ENCODE results near the gene GALT.

GALT gene

DNA sequence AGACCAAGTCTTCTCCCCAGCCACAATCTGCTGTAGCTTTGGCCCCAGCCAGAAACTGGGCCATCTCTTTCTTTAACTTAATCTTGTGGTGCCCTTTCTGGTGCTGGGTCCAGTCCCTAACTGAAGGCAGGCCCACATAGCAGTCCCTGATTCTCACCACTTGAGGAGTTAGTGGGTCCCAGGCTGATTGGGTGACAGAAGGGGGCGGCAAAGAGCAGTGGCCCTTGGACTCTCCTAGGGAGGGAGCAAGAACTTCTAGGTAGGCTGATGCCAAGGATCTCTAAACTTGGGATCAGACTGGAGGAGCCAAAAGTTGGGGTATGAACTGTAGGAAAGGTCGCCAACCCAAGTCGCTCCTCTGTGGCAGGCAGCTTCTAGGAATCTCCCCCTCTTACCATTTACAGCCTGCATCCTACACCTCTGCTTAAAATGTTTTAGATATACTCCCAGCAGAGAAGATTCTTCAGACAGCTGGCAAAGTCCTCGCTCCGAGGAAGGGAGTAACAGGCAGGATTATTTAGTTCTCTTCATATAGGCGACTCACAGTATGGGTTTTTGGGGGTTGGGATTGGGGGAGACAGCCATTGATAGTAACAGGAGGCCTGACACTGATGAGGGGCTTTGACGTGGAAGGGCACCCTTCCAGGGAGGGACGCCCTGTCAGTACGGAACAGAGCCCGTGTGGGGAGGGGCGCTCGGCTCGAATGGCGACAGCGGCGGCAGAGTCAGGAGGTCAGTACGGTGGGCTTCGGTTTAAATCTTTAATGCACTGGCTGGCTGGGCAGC lies 18.0 kb downstream of the GALT start:
- DNase-seq (peak; percentile 73 to 80 (median 75)), ATAC-seq (replicated peaks) (peak; percentile 46)
- H3K27me3 Mint-ChIP-seq = no peaks in the 10 kb centered on the region
- H3K36me3 Mint-ChIP-seq (ENCODE audit: insufficient read depth) = peaks cover 9% of the 10 kb centered on the region
- peak overlapping the region; percentile 71 to 96 for H3K27ac Mint-ChIP-seq
- peak overlapping the region; percentile 79 to 86 for H3K4me3 Mint-ChIP-seq
- H3K4me1 Mint-ChIP-seq (ENCODE audit: low read depth in 2 of 2) = peaks cover 34 to 37% of the 10 kb centered on the region in 2 donors
- H3K9me3 Mint-ChIP-seq = peaks cover 0 to 3% of the 10 kb centered on the region in 2 donors

DNA sequence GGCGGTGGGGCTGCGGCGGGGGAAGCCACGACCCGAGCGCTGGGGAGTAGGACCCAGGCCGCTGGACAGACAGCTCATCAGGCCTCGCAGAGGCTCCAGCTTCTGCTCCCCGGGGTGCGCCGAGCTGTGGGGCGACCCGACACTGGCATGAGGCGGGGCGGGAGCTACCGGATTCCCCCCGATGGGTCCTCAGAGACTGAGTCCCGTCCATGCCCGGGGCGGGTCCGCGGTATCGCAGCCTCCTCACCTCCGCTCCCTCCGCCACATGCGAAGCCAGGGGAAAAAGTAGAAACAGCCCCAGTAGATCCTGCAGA lies 18.5 kb downstream of the GALT start:
- H3K27ac Mint-ChIP-seq = peak overlapping the region; percentile 93 to 96
- no peak for DNase-seq
- peaks cover 34 to 37% of the 10 kb centered on the region in 2 donors for H3K4me1 Mint-ChIP-seq (ENCODE audit: low read depth in 2 of 2)
- no peaks in the 10 kb centered on the region for H3K27me3 Mint-ChIP-seq
- H3K4me3 Mint-ChIP-seq = peak overlapping the region; percentile 79 to 86
- peaks cover 9% of the 10 kb centered on the region for H3K36me3 Mint-ChIP-seq (ENCODE audit: insufficient read depth)
- peaks cover 0 to 3% of the 10 kb centered on the region in 2 donors for H3K9me3 Mint-ChIP-seq
- ATAC-seq (replicated peaks) = peak; percentile 11

DNA sequence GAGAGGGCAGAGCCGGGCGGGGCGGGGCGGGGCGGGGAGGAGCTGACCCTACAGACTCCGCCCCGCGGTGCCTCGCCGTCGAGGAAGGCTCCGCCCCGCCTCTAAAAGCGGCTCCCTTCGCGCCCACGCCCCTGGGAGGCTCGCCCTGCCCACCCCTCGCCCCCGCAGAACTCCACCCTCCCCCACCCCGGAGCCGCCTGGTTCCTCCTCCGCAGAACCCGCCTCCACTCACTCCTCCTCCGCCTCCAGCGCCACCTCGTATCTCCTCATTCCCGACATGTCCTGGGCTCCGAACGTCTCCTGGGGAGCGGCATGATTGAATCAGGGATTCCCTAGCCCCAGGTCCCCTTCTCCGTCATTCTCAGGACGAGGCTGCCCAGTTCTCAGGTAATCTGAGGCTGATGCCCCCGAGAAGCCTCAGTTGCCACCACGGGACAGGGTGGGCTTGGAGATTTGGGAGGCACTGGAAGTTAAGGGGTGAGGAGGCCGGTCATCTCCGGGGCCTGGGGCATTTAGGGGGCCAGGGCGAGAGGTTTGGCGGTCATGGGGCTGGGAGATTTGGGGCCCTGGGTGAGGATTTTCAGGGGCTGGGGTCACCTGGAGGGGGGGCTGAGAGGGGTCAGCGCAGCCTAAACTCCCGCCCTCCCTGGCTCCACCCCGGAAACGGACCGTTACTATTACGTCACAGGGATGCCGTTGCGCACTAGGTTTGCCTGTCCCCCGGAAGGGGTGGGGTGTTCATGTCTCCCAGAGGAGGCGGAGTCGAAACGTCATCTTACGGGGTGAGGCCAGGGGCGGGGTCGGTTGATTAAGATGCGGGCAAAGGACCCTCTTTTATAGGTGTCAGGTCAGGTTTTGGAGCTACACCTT lies 19.1 kb downstream of the GALT start:
- DNase-seq (peak; percentile 84 to 89 (median 85)), ATAC-seq (replicated peaks) (peak; percentile 76)
- Mint-ChIP-seq H3K4me3 (peak overlapping the region; percentile 79 to 86), H3K4me1 (ENCODE audit: low read depth in 2 of 2) (peaks cover 34 to 37% of the 10 kb centered on the region in 2 donors), H3K27me3 (no peaks in the 10 kb centered on the region), H3K27ac (peak overlapping the region; percentile 93 to 96), H3K36me3 (ENCODE audit: insufficient read depth) (peaks cover 9% of the 10 kb centered on the region), H3K9me3 (peaks cover 0 to 3% of the 10 kb centered on the region in 2 donors)

DNA sequence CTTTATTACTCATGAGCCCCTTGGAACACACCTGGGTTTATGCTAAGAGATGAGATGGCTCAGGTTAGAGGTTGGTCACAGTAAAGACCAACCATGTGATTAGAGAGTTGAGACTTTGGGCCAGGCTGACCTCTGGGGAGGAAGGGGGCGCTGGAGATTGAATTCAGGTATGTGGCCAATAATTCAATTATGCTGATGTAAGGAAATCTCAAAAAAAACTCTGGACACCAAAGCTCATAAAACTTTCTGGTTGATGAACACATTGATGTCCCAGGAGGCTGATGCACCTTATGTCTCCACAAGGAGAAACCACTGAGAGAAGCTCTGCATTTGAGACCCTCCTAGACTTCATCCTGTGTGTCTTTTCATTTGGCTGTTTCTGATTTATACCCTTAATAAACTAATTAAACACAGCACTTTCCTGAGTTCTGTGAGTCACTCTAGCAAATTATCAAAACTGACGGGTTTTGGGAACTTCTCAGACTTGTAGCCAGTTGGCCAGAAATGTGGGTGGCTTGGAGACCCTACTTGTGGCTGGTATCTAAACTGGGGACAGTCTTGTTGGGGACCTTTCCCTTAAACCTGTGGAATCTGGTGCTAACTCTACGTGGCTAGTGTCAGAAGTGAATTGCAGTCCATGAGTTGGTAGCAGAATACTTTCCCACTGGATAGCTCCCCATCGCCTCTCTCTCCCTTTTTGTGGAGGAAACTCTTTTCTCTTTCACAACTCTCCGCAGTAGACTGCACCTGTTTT lies 23.5 kb downstream of the GALT start:
- Mint-ChIP-seq H3K4me3 (no peak overlapping the region), H3K9me3 (peaks cover 0 to 3% of the 10 kb centered on the region in 2 donors)

DNA sequence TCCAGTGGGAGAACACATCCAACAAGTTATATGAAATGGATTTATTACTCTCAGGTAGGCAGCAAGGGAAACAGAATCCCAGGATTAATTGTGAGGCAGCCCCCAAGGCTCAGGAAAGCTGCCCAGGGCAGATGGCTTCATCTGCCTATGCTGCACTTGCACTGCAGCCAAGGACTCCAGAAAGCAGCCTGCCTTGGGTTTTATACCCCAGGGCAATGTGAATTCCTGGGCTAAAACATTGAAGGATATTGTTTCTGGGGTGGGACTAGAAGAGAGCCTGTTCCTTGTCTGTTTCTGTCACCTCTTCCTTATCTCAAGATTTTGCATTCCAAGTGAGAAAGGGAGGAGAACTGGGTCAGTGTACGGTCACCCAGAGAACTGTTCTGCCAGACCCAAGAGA lies 24.8 kb downstream of the GALT start:
- no peaks in the 10 kb centered on the region for H3K36me3 Mint-ChIP-seq (ENCODE audit: insufficient read depth)
- no peak overlapping the region for H3K27ac Mint-ChIP-seq
- H3K4me1 Mint-ChIP-seq (ENCODE audit: low read depth in 2 of 2) = peaks cover 7 to 9% of the 10 kb centered on the region in 2 donors
- DNase-seq = no peak
- no peaks in the 10 kb centered on the region for H3K27me3 Mint-ChIP-seq
- peaks cover 0 to 3% of the 10 kb centered on the region in 2 donors for H3K9me3 Mint-ChIP-seq
- H3K4me3 Mint-ChIP-seq = no peak overlapping the region
- ATAC-seq (replicated peaks) = no peak

More for the DNA sequence above, 23.5 kb downstream of the GALT start:
- DNase-seq = no peak
- Mint-ChIP-seq H3K27me3 (no peaks in the 10 kb centered on the region), H3K27ac (no peak overlapping the region), H3K36me3 (ENCODE audit: insufficient read depth) (peaks cover 9% of the 10 kb centered on the region), H3K4me1 (ENCODE audit: low read depth in 2 of 2) (peaks cover 8 to 16% of the 10 kb centered on the region in 2 donors)
- ATAC-seq (replicated peaks) = no peak

DNA sequence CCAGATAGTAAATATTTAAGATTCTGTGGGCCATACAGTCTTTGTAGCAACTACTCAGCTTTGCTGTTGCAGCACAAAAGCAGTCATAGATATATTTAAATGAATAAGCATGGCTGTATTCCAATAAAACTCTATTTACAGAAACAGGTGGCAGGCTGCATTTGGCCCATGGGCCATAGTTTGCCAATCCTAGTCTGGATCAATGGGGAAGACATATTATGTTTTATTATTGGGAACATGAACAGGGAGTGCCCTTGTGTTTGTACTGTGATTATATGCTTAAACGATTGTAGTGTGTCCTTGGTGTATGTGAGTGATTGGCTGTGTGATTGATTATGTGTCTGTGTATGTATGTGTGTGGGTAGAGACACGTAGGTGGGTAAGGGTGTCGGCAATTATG lies 28.0 kb downstream of the GALT start:
- no peak for DNase-seq
- Mint-ChIP-seq H3K4me1 (ENCODE audit: low read depth in 2 of 2) (peaks cover 0 to 2% of the 10 kb centered on the region in 2 donors), H3K4me3 (no peak overlapping the region), H3K27me3 (no peaks in the 10 kb centered on the region), H3K9me3 (no peaks in the 10 kb centered on the region), H3K36me3 (ENCODE audit: insufficient read depth) (no peaks in the 10 kb centered on the region), H3K27ac (peak overlapping the region in 1 of 2 donors; percentile 8)
- ATAC-seq (replicated peaks) = no peak

DNA sequence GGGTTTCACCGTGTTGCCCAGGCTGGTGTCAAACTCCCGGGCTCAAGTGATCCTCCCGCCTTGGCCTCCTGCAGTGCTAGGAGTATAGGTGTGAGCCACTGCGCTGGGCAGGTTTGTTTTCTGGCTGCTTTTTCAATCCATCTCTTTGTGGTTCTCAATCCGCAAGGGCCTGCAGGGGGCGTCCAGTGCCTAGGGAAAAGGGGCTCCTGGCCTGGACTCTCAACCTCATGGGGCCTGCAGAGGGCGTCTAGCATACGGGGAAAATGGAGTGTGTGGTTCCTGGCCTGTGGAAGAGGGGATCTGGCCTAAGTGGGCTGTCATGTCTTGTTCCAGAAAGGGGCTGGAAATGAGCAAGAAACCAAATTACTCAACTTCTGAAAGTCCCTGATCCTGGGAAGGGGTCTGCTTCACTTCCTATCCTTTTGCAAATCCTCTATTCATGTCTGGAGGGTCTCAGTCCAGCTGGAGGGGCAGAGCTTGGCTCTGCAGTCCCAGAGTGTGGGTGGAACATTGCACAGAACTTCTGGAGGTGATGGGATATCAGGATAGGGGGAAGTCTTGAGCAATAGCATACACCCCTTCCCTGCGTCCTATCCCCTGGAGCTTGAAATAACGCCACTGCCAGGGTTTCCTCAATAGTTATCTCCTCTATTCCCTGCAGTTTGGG lies 28.7 kb downstream of the GALT start:
- Mint-ChIP-seq H3K27ac (peak overlapping the region in 1 of 2 donors; percentile 8), H3K4me1 (ENCODE audit: low read depth in 2 of 2) (peaks cover 0 to 2% of the 10 kb centered on the region in 2 donors), H3K36me3 (ENCODE audit: insufficient read depth) (no peaks in the 10 kb centered on the region), H3K9me3 (no peaks in the 10 kb centered on the region), H3K4me3 (no peak overlapping the region), H3K27me3 (no peaks in the 10 kb centered on the region)
- DNase-seq = peak in 1 of 3 experiments; percentile 20
- peak; percentile 63 for ATAC-seq (replicated peaks)

DNA sequence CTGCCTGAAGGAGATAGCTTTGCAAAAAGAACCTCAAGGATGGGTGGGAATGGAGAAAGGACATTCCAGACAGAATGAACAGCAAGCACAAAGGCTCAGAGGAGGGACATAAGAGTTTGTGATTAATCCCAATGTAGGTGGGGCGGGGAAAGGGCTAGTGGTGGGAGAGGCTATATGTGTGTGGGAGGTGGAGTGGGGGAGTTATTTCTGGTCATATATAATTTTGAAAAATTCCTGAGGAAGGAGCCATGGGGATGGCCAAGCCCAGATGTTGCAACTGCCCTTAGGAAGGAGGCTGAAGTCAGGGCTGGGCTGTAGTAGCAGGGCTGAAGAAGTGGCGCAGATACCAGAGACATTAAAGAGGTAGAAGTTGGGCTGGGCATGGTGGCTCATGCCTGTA lies 29.4 kb downstream of the GALT start:
- no peaks in the 10 kb centered on the region for H3K9me3 Mint-ChIP-seq
- DNase-seq (no peak), ATAC-seq (replicated peaks) (no peak)
- no peak overlapping the region for H3K4me3 Mint-ChIP-seq
- H3K27ac Mint-ChIP-seq = no peak overlapping the region
- H3K27me3 Mint-ChIP-seq = no peaks in the 10 kb centered on the region
- no peaks in the 10 kb centered on the region for H3K36me3 Mint-ChIP-seq (ENCODE audit: insufficient read depth)
- H3K4me1 Mint-ChIP-seq (ENCODE audit: low read depth in 2 of 2) = peaks cover 0 to 2% of the 10 kb centered on the region in 2 donors

DNA sequence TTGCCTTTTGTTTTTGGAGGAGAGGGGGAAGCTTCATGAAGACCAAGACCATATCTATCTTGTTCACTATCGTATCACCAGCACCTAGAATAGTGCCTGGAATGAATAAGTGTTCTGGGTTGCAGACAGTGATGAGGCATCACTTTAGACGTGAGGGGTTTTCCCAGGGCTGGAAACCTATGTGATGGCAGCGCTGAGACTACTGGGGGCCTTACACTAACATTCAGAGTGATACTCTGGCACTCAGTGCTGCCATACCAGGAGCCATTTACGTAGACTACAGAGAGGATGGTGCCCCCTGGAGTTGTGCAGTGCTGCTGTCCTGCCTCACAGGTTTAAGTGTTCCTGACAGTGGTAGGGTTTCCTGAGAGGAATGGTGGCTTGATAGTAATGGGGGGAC lies 37.7 kb downstream of the GALT start:
- Mint-ChIP-seq H3K4me1 (ENCODE audit: low read depth in 2 of 2) (peaks cover 0 to 2% of the 10 kb centered on the region in 2 donors), H3K27me3 (peaks cover 10 to 32% of the 10 kb centered on the region in 2 donors), H3K36me3 (ENCODE audit: insufficient read depth) (no peaks in the 10 kb centered on the region), H3K9me3 (no peaks in the 10 kb centered on the region), H3K27ac (no peak overlapping the region), H3K4me3 (no peak overlapping the region)
- ATAC-seq (replicated peaks) (no peak), DNase-seq (no peak)

DNA sequence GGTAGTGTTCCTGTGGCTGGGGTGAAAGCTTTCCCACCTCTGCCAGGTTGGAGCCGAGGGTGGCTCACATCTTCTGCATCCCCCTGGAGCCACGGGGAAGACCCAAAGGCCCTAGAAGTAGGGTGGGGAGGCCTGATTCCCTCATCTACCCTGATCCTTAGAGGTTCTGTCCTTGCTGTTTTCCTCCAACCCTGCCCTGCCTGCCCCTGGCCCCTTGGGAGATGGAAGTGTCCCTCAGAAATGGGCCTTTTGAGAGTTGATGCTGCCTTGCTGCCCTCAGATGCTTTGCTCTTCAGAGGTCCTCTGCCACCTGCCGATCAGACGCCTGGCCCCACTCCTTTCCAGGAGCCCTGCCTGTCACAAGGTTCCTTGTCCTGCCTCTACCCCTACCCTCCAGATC lies 38.3 kb downstream of the GALT start:
- H3K27me3 Mint-ChIP-seq = peaks cover 17 to 39% of the 10 kb centered on the region in 2 donors
- H3K9me3 Mint-ChIP-seq = no peaks in the 10 kb centered on the region
- DNase-seq (no peak), ATAC-seq (replicated peaks) (no peak)
- H3K4me3 Mint-ChIP-seq = no peak overlapping the region
- H3K4me1 Mint-ChIP-seq (ENCODE audit: low read depth in 2 of 2) = peaks cover 0 to 3% of the 10 kb centered on the region in 2 donors
- no peaks in the 10 kb centered on the region for H3K36me3 Mint-ChIP-seq (ENCODE audit: insufficient read depth)
- H3K27ac Mint-ChIP-seq = no peak overlapping the region

DNA sequence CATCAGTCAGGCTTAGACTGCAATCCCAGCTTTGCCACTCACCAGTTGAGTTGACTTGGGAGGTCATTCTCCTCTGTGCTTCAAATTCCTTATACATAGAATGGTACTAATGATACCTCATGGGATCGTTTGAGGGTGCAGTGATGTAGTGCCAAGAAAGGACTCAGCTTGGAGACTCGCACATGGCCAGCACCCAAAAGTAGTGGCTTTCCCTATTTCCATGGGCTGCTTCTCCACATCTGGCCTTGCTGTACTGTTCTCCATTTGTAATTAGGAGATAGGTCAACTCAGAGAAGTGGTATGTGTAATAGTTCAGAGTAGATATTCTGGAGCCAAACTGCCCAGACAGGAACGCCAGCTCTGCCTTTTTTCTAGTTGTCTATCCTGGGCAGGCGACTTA lies 39.1 kb downstream of the GALT start:
- Mint-ChIP-seq H3K27me3 (peaks cover 19 to 41% of the 10 kb centered on the region in 2 donors), H3K36me3 (ENCODE audit: insufficient read depth) (no peaks in the 10 kb centered on the region), H3K9me3 (no peaks in the 10 kb centered on the region), H3K4me1 (ENCODE audit: low read depth in 2 of 2) (peaks cover 0 to 3% of the 10 kb centered on the region in 2 donors), H3K27ac (no peak overlapping the region), H3K4me3 (no peak overlapping the region)
- ATAC-seq (replicated peaks) (no peak), DNase-seq (no peak)

DNA sequence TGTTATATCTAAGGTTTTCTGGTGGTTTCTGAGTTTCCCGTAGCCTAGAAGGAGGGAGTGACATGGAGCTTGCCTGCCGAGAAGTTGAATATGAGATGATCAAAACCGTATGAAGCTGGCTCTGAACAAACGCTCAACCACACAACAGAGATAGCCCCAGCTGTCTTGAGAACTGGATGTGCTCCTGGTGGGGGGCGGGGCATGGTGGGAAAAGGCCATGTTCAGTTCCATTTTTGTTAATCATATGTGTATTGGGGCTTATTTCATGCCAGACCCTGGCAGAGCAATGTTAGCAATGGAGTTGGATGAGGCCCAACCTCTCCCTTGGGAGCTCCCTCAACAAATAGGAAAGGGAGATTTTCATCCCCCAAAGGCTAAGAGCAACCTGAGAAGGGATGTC lies 39.8 kb downstream of the GALT start:
- DNase-seq = no peak
- Mint-ChIP-seq H3K27me3 (peaks cover 19 to 41% of the 10 kb centered on the region in 2 donors), H3K9me3 (no peaks in the 10 kb centered on the region), H3K4me3 (no peak overlapping the region), H3K36me3 (ENCODE audit: insufficient read depth) (no peaks in the 10 kb centered on the region), H3K4me1 (ENCODE audit: low read depth in 2 of 2) (peaks cover 0 to 3% of the 10 kb centered on the region in 2 donors), H3K27ac (no peak overlapping the region)
- ATAC-seq (replicated peaks) = no peak

DNA sequence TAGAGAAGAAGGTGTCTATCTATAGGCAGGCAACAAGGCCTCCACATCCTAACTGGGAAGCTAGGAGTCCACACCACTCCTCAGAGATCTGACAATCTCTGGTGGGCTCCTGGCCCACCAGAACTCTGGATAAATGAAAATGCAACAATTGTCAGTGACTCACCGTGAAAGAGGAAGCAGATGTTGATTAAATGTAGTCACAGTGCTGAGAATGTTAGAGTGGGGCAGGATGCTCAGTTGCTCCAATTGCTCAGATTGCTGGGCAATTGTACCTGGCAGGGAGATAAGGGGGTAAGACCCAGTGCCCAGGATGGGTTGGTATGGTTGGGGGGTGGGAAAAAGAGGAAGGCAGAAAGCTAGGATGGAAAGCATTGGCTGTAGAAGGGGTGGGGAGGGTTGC lies 40.3 kb downstream of the GALT start:
- Mint-ChIP-seq H3K9me3 (no peaks in the 10 kb centered on the region), H3K36me3 (ENCODE audit: insufficient read depth) (no peaks in the 10 kb centered on the region), H3K27ac (no peak overlapping the region), H3K4me1 (ENCODE audit: low read depth in 2 of 2) (peaks cover 0 to 3% of the 10 kb centered on the region in 2 donors), H3K4me3 (no peak overlapping the region), H3K27me3 (peaks cover 19 to 41% of the 10 kb centered on the region in 2 donors)
- DNase-seq (no peak), ATAC-seq (replicated peaks) (no peak)

Measured in effector memory CD8-positive, alpha-beta T cell (primary cell).